Fibroblast of lung (primary cell): ENCODE measurements around the gene GRIK5. TPM values are rescaled to one million over a fixed set of nuclear protein-coding genes. Genes with fewer than 3 reads are reported as not detected.

Source experiments
- DNase-seq, 2 donors: peaks; one replicate each; pipeline versions ENCODE4 v3.0.0 to v3.0.0-alpha.2; 2010; ENCODE audit warnings: low read depth in 2 of 2
- H2AFZ ChIP-seq: 2 replicates; pipeline ENCODE4 v1.5.1; 2012; ENCODE audit warnings: low read length, control low read depth, inconsistent platforms
- H3K27ac ChIP-seq: 2 replicates; pipeline ENCODE4 v1.5.1; 2011; ENCODE audit warnings: low read length, control low read depth; ENCODE audit not compliant: insufficient read depth
- H3K27me3 ChIP-seq: 2 replicates; pipeline ENCODE4 v1.5.1; 2011; ENCODE audit warnings: mild to moderate bottlenecking, low read length; ENCODE audit not compliant: control insufficient read depth, insufficient read depth
- H3K36me3 ChIP-seq: 2 replicates; pipeline ENCODE4 v1.5.1; 2011; ENCODE audit warnings: low read length; ENCODE audit not compliant: control insufficient read depth, insufficient read depth
- H3K4me1 ChIP-seq: 2 replicates; pipeline ENCODE4 v1.5.1; 2011; ENCODE audit warnings: low read length; ENCODE audit not compliant: control insufficient read depth, insufficient read depth; ENCODE audit errors: extremely low read depth
- H3K4me2 ChIP-seq: 2 replicates; pipeline ENCODE4 v1.5.1; 2011; ENCODE audit warnings: low read length, control low read depth; ENCODE audit not compliant: insufficient read depth; ENCODE audit errors: extremely low read depth
- H3K4me3 ChIP-seq, 4 experiments: fragments of 200-600 bp in 1 of 4; sonication (generic) in 1 of 4; replicated peaks in 1 of 4; 2 replicates each; pipeline ENCODE4 v1.5.1; 2011 to 2016; ENCODE audit warnings: low read length in 4 of 4, low read depth in 3 of 4, mild to moderate bottlenecking in 3 of 4, control low read depth in 2 of 4, inconsistent platforms in 1 of 4, mixed read lengths in 1 of 4; ENCODE audit not compliant: insufficient read depth in 1 of 4; ENCODE audit errors: control extremely low read depth in 1 of 4
- H3K79me2 ChIP-seq: 2 replicates; pipeline ENCODE4 v1.5.1; 2012; ENCODE audit warnings: mild to moderate bottlenecking, low read length, inconsistent platforms; ENCODE audit not compliant: control insufficient read depth, insufficient read depth
- H3K9ac ChIP-seq: 2 replicates; pipeline ENCODE4 v1.5.1; 2011; ENCODE audit warnings: mild to moderate bottlenecking, low read length, control low read depth; ENCODE audit not compliant: insufficient read depth
- H3K9me3 ChIP-seq: 2 replicates; pipeline ENCODE4 v1.5.1; 2012; ENCODE audit warnings: low read depth, low read length; ENCODE audit not compliant: control insufficient read depth, insufficient read depth
- H4K20me1 ChIP-seq: 2 replicates; pipeline ENCODE4 v1.5.1; 2011; ENCODE audit warnings: low read length; ENCODE audit not compliant: control insufficient read depth, insufficient read depth; ENCODE audit errors: extremely low read depth
- CTCF ChIP-seq, 2 donors: IDR thresholded peaks in 1 of 2; conservative IDR thresholded peaks in 1 of 2; 1 replicate in 1 of 2; 2 replicates in 1 of 2; pipeline ENCODE4 v1.5.1; 2011 to 2012; ENCODE audit warnings: low read length in 2 of 2, control low read depth in 1 of 2, inconsistent platforms in 1 of 2, low read depth in 1 of 2, mild to moderate bottlenecking in 1 of 2
- EZH2 ChIP-seq: IDR thresholded peaks from 2 replicates; pipeline ENCODE4 v1.5.1; 2012; ENCODE audit warnings: low read length, control low read depth, mild to moderate bottlenecking; ENCODE audit errors: missing control alignments
- polyA plus RNA-seq, 2 donors: library from polyadenylated mRNA; depleted of rRNA in 1 of 2; stranded (reverse) in 1 of 2; unstranded in 1 of 2; fragments of >200 nt; gene quantifications; 2 replicates each; pipeline ENCODE4 v1.2.1, GENCODE V29; 2011 to 2012; ENCODE audit warnings: missing spikeins in 1 of 2
- total RNA-seq: library from RNA; depleted of rRNA; stranded (reverse); fragments of >200 nt; gene quantifications from 2 replicates; pipeline ENCODE4 v1.2.1, GENCODE V29; 2014

The GRIK5 gene
- total and polyA plus RNA-seq, 2 donors (not counting 1 experiment from before 2014, with no cell fraction given): 0.03 to 3.5 TPM

GRCh38 chr19:41987141-41987860 is 82.7 kb downstream of the GRIK5 start:
- no peak for DNase-seq
- H3K4me2 ChIP-seq: no peak overlapping the region
- TF ChIP-seq EZH2: no peak
- H2AFZ ChIP-seq: no peak overlapping the region
- peaks cover 3% of the 10 kb centered on the region for H3K27me3 ChIP-seq
- H3K79me2 ChIP-seq: no peaks in the 10 kb centered on the region
- H3K9ac ChIP-seq: no peak overlapping the region
- no peaks in the 10 kb centered on the region for H3K36me3 ChIP-seq
- no peaks in the 10 kb centered on the region for H4K20me1 ChIP-seq
- no peaks in the 10 kb centered on the region for H3K9me3 ChIP-seq
- no peak overlapping the region for H3K4me3 ChIP-seq
- no peaks in the 10 kb centered on the region for H3K4me1 ChIP-seq
- no peak overlapping the region for H3K27ac ChIP-seq

GRCh38 chr19:41984961-41985360 is 85.0 kb downstream of the GRIK5 start:
- Histone ChIP-seq H3K4me1 (no peaks in the 10 kb centered on the region), H4K20me1 (no peaks in the 10 kb centered on the region), H3K4me2 (no peak overlapping the region), H3K4me3 (no peak overlapping the region), H3K36me3 (no peaks in the 10 kb centered on the region), H3K79me2 (no peaks in the 10 kb centered on the region), H3K9ac (no peak overlapping the region), H3K9me3 (no peaks in the 10 kb centered on the region), H2AFZ (no peak overlapping the region), H3K27me3 (no peaks in the 10 kb centered on the region), H3K27ac (no peak overlapping the region)
- DNase-seq: no peak
- TF ChIP-seq EZH2: no peak
- no peak for TF ChIP-seq CTCF (conservative IDR thresholded peaks at IDR 0.05 in 1 of 2, IDR thresholded peaks at IDR 0.05 in 1 of 2; ENCODE audit: low read depth in 1 of 2, low read length in 2 of 2)

- Histone ChIP-seq H3K4me2 (no peak overlapping the region), H3K79me2 (no peaks in the 10 kb centered on the region), H3K36me3 (no peaks in the 10 kb centered on the region), H3K9me3 (no peaks in the 10 kb centered on the region), H3K4me1 (no peaks in the 10 kb centered on the region), H3K9ac (no peak overlapping the region), H3K27me3 (no peaks in the 10 kb centered on the region), H2AFZ (no peak overlapping the region), H3K4me3 (no peak overlapping the region), H3K27ac (no peak overlapping the region), H4K20me1 (no peaks in the 10 kb centered on the region)
- TF ChIP-seq EZH2 (no peak), CTCF (conservative IDR thresholded peaks at IDR 0.05 in 1 of 2, IDR thresholded peaks at IDR 0.05 in 1 of 2; ENCODE audit: low read depth in 1 of 2, low read length in 2 of 2) (no peak)
- no peak for DNase-seq
Observed at GRCh38 chr19:41981724-41982123, 88.3 kb downstream of the GRIK5 start.
